Nephron progenitor cell (in vitro differentiated cells): ENCODE results near the gene MYT1.

Experiments
- DNase-seq: peaks from one replicate; pipeline ENCODE4 v3.0.0; 2021
- H3K27ac Mint-ChIP-seq: 2 replicates; pipeline ENCODE4 v1.8.0; 2021; ENCODE audit warnings: mild to moderate bottlenecking, moderate library complexity, mixed read lengths
- H3K27me3 Mint-ChIP-seq: 2 replicates; pipeline ENCODE4 v1.8.0; 2021; ENCODE audit warnings: mild to moderate bottlenecking, low read depth, mixed read lengths; ENCODE audit not compliant: poor library complexity
- H3K36me3 Mint-ChIP-seq: 2 replicates; pipeline ENCODE4 v1.8.0; 2021; ENCODE audit warnings: low read depth, mixed read lengths
- H3K4me1 Mint-ChIP-seq: 2 replicates; pipeline ENCODE4 v1.8.0; 2021; ENCODE audit warnings: mixed read lengths
- H3K4me3 Mint-ChIP-seq: 2 replicates; pipeline ENCODE4 v1.8.0; 2021; ENCODE audit warnings: mild to moderate bottlenecking, moderate library complexity, mixed read lengths
- H3K9me3 Mint-ChIP-seq: 2 replicates; pipeline ENCODE4 v1.8.0; 2021; ENCODE audit warnings: mild to moderate bottlenecking, moderate library complexity, mixed read lengths
- TF ChIP-seq, protein P1 (sequence below): fragments of 200-600 bp; sonication (generic); IDR thresholded peaks from 2 replicates; pipeline ENCODE4 v1.5.0; 2021; ENCODE audit warnings: antibody characterized with exemption

The MYT1 gene

DNA sequence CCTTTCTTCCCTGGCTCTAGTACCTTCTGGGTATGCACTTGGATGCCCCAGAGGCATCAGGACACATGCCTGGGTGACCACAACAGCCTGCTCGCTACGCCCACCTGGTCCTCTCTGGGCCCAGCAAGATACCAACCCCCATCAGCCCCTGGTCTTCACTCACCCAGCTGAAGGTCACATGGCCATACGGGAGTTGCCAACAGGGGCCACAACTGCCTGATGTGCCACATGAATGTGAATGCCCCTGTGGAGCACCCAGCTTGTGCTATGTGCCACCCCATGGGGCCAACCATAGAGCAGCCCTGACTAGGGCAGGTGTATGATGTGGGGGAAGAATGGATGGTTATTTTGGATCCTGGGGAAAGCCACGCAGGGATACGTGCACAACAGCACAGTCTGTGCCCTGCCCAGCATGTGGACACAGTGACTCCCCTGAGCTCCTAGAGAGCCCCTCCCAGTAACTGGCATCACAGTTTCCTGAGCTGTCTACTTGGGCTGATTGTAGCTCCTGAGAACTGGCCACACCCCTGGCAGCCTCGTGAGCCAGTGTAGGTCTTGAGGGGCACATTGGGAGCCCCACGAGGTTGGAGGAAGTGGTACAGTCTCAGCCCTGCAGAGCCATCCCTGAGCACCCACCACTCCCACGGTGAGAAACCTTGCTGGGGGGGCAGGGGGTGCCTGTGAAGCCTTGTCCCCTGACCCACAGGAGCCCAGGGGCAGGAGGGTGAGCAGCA lies 80.8 kb downstream of the MYT1 start:
- no peak overlapping the region for H3K27ac Mint-ChIP-seq
- no peaks in the 10 kb centered on the region for H3K36me3 Mint-ChIP-seq
- DNase-seq = no peak
- peaks cover 6% of the 10 kb centered on the region for H3K9me3 Mint-ChIP-seq
- TF ChIP-seq, protein P1, sequence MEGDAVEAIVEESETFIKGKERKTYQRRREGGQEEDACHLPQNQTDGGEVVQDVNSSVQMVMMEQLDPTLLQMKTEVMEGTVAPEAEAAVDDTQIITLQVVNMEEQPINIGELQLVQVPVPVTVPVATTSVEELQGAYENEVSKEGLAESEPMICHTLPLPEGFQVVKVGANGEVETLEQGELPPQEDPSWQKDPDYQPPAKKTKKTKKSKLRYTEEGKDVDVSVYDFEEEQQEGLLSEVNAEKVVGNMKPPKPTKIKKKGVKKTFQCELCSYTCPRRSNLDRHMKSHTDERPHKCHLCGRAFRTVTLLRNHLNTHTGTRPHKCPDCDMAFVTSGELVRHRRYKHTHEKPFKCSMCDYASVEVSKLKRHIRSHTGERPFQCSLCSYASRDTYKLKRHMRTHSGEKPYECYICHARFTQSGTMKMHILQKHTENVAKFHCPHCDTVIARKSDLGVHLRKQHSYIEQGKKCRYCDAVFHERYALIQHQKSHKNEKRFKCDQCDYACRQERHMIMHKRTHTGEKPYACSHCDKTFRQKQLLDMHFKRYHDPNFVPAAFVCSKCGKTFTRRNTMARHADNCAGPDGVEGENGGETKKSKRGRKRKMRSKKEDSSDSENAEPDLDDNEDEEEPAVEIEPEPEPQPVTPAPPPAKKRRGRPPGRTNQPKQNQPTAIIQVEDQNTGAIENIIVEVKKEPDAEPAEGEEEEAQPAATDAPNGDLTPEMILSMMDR = no peak
- H3K4me1 Mint-ChIP-seq = peaks cover 10% of the 10 kb centered on the region
- H3K4me3 Mint-ChIP-seq = no peak overlapping the region
- peaks cover 57% of the 10 kb centered on the region for H3K27me3 Mint-ChIP-seq

DNA sequence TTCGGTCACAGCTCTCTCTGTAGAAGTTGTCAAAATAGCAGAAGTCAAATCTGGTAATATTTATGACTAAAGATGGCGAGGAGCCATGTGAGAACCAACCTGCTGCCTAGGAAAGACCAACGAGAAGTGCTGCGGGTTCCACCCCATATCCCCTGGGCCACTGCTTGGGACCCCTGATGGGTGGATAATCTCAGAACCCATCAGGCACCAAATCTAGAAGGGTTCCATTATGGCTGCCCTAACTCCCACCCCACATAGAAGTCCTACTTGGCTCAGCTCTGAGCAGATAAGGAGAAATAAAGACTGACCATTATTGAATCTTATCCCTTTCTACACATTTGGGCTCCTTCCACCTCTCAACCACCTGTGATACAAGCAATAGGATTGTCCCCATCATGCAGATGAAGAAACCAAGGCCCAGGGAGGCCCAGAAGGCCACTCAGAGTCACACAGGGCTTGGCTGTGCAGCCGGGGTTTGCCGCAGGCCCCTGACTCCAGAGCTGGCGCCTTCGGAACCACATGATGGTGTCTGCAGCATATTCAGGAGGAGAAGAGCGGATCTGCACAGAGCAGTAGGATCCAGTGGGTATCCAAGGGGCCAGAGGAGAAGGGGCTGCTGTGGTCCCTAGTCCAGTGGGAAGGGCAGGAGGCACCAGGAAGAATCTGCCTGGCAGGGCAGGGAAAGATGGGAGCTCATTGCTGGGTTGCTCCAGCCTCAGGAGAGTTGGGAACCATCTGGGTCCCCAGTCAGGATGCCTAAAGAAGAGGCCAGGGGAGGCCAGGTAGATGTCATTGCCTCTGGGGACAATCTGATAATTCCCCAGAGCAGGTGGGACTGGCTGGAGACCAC lies 81.7 kb downstream of the MYT1 start:
- TF ChIP-seq, protein P1 = no peak
- peaks cover 67% of the 10 kb centered on the region for H3K27me3 Mint-ChIP-seq
- no peak for DNase-seq
- H3K9me3 Mint-ChIP-seq = no peaks in the 10 kb centered on the region
- H3K27ac Mint-ChIP-seq = no peak overlapping the region
- H3K4me3 Mint-ChIP-seq = no peak overlapping the region
- H3K36me3 Mint-ChIP-seq = no peaks in the 10 kb centered on the region
- H3K4me1 Mint-ChIP-seq = peaks cover 6% of the 10 kb centered on the region

DNA sequence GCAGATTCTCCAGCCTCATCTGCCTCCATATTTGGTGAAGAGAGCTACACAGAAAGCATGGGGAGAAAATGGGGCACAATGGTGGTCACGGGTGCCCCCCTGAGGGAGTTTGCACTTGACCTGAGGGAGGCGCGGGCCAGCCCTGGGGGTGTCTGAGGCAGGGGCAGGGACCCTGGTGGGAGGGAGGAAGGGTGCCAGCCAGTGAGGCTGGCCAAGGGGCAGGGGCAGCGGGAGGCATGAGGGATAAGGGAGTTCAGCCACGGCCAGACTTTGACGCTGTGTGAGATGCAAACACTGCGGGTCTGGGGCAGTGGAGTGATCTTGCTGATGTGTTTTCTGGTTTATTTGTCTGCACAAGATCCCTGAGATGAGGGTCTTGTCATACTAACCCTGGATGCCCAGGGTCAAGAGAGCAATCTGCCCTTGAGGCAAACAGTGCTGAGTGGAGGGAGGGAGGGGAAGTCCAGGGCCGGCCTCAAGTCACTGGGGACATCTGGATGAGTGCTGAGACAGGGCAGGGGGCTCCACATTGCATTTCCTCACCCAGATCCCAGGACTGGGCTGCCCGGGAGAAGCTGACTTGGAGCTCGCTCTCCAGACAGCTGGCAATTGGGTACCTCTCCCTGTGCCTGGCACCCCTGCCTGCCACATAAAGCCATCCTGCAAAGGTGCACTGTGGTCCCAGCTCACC lies 82.5 kb downstream of the MYT1 start:
- Mint-ChIP-seq H3K4me3 (no peak overlapping the region), H3K27ac (no peak overlapping the region)

DNA sequence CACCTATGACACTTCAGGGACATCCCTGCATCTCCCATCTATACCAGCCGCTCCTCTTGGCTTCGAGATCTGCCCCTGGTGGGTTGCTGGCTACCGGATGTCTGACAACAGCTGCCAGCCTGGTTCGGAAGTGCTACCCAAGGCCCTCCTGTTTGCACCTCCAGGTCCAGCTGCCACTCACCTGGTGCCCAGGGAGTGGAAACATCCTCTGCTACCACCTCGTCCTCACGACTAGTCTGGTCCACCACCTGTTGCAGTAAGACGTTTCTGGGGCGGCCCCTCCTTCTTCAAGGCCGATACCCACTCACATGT lies 83.0 kb downstream of the MYT1 start:
- TF ChIP-seq, protein P1 = no peak

More for the DNA sequence above, 82.5 kb downstream of the MYT1 start:
- Mint-ChIP-seq H3K9me3 (no peaks in the 10 kb centered on the region), H3K27me3 (peaks cover 73% of the 10 kb centered on the region), H3K4me1 (peaks cover 6% of the 10 kb centered on the region), H3K36me3 (no peaks in the 10 kb centered on the region)
- no peak for DNase-seq
- TF ChIP-seq, protein P1 = no peak

DNA sequence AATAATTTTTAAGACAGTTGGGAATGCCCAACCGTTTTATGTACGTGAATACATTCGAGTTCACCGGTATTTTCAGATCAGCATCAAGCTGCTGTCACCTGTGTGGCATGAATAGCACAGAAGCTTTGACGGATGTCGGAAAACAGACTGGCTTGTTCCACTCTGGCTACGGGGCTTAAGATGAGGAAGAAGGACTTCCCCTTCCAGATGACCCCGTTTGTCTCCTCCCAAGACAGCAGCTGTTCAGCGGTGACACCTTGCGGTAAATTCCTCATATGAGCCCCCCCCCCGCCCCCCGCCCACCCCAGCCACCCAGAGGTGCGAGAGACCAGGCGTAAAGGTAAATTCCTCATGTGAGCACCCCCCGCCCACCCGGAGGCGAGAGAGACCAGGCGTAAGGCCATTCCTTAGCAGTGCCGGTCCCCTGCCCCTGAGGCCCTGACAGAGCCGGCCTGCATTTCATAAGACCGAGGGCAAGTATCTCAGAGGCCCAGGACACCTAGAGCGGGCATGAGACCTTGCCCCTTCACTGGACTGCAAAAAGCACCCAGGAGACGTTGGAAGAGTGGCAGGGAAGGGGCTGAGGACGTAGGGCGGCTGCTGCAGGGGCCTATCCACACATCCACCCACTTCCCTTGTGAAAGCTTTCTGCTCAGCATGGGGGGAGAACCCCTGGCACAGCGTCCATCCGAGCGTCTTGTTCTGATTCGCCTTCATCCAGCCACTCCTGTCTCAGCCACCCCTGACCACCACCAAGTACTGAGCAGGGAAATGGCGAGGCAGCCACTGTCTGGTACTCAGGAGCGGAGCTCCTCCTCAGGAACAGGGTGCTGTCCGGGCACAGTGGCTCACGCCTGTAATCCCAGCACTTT lies 84.0 kb downstream of the MYT1 start:
- no peak overlapping the region for H3K4me3 Mint-ChIP-seq
- peaks cover 85% of the 10 kb centered on the region for H3K27me3 Mint-ChIP-seq
- H3K27ac Mint-ChIP-seq = no peak overlapping the region
- no peak for DNase-seq
- no peaks in the 10 kb centered on the region for H3K36me3 Mint-ChIP-seq
- no peaks in the 10 kb centered on the region for H3K4me1 Mint-ChIP-seq
- TF ChIP-seq, protein P1 = no peak
- no peaks in the 10 kb centered on the region for H3K9me3 Mint-ChIP-seq

More for the DNA sequence above, 83.0 kb downstream of the MYT1 start:
- Mint-ChIP-seq H3K4me3 (no peak overlapping the region), H3K9me3 (no peaks in the 10 kb centered on the region), H3K4me1 (peaks cover 3% of the 10 kb centered on the region), H3K27me3 (peaks cover 78% of the 10 kb centered on the region), H3K36me3 (no peaks in the 10 kb centered on the region), H3K27ac (no peak overlapping the region)
- no peak for DNase-seq
